GM18907 (cell line): ENCODE measurements around the gene LCLAT1.

ENCODE experiments used
- ATAC-seq: cut with Tn5 transposase; IDR thresholded peaks from one replicate; pipeline ENCODE4 v1.9.1; 2021; ENCODE audit warnings: mild to moderate bottlenecking, moderate library complexity; ENCODE audit not compliant: unreplicated experiment

LCLAT1 gene

GRCh38 chr2:30422444-30423040, 24.5 kb upstream of the LCLAT1 start:
- no peak for ATAC-seq

- no peak for ATAC-seq
These were observed 22.8 kb upstream of the LCLAT1 start for GRCh38 chr2:30424231-30424630.

- ATAC-seq, result no peak
These were observed 21.7 kb upstream of the LCLAT1 start for GRCh38 chr2:30425326-30425725.

DNA sequence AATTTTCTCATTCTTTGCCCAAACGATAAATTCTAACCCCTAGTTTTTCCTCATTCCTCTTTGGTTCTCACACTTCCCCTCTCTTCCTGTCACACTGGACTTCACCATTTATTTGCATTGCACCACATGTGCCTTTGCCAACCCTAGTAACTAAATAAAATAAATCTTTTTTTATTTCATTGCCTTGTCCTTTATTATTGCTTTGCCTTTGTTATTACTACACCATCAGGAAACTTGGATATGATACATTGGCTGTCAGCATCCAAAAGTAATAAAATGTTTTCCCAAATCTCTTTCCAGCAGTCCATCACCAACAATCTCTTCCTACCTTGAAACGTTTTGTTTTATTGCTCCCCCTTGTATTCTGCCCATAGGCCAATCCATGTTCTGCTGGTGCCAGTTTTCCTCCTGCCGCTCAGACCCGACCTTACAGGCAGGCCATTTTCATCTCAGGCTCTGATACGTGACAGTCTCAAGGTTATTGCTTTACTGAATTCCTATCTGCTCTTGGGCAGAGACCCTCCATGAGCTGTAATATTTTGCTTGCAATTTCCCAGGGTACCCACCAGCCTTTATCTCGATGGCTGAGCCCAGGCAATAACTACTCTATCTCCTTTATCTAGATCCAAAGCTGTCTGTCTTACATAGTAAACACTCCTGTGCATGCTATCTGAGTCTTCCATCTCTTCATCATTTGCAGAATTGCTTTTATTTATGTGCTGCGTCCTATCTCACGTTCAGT, 19.3 kb upstream of the LCLAT1 start:
- ATAC-seq, result no peak

GRCh38 chr2:30428348-30428662, 18.7 kb upstream of the LCLAT1 start:
- no peak for ATAC-seq

GRCh38 chr2:30428827-30429461, 18.1 kb upstream of the LCLAT1 start:
- ATAC-seq, result no peak

- no peak for ATAC-seq
These were observed 13.3 kb upstream of the LCLAT1 start for GRCh38 chr2:30433541-30434299.

GRCh38 chr2:30434708-30435107, 12.3 kb upstream of the LCLAT1 start:
- ATAC-seq, result no peak

GRCh38 chr2:30436859-30437435, 10.1 kb upstream of the LCLAT1 start:
- ATAC-seq, result no peak

DNA sequence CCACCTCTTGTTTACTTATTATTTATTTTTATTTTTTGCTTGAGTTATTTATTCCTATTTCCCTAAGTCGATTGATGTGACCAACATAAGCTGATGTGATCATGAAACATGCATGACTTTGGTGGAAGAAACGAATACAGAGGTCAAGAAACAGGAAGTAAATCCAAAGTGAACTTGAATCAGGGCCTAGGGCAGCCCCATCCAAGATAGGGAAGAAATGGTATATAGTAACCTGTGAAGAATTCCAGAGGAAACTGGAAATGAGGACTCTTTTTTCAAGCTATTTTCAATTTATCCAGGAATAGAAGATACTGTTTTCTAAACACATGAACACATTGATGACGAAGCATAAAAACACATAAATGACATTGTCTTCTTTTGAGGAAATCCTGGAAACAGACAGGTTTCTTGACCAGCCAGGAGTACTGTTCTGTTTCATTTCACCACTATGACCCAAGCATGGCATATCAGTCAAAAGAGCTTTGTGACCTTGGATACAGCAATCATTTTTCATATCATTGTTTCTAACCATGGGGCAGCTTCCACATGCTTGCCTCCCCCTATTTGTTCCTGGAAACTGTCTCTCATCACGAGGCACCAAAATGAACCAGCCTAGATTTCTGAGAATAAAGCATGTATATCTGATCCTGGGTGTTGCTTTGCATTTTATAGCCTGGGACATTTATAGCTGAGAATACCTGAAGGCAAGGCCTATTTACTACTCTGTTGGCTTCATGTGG, 9.1 kb upstream of the LCLAT1 start:
- no peak for ATAC-seq

GRCh38 chr2:30439296-30439695, 7.8 kb upstream of the LCLAT1 start:
- no peak for ATAC-seq

DNA sequence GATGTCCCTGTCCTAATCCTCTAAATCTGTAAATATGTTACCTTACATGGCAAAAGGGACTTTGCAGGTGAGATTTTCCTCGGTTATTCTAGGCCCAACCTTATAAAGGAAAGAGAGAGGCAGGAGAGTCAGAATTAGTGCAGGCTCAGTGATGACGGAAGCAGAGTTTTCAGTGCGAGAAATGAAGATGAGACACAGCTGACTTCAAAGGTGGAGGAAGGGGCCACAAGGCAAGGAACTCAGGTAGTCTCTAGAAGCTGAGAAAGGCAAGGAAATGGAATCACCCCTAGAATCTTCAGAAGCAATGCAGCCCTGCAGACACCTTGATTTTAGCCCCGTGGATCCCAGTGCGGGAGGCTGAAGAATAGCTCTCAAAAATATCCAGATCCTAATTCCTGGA, 7.2 kb upstream of the LCLAT1 start:
- no peak for ATAC-seq

DNA sequence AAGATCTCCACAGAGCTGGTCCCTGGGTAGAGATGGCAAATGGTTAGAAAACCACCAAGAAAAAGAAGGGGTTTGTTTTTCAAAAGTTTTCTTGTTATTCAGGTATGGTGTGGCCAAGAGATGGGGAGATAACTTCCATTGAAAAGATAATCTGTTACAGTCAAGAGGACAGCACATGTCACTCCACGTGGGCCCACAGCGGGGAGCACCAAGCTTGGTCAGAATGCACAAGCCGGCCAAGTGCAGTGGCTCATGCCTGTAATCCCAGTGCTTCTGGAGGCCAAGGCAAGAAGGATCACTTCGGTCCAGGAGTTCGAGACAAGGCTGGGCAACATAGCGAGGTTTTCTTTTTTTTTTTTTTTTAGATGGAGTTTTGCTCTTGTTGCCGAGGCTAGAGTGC, 6.0 kb upstream of the LCLAT1 start:
- no peak for ATAC-seq

DNA sequence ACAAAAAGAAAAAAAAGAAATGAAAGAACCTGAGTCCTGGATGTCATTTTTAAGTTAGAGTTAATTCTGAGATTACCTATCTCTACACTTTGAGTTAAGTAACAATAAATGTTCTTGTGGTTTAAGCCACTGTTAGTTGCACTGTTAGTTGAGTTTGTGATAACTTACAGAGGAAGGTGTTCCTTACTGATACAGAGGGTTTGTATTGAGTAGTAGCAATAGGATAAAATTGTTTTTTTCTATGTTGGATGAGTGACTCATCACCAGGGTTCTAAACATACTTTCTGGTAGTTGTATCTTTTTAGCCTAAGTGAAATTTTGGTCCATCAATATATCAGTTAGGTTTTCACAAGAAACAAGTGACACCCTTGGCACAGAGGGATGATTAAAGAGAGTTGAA, 4.0 kb upstream of the LCLAT1 start:
- ATAC-seq, result no peak

- no peak for ATAC-seq
These were observed 2.8 kb upstream of the LCLAT1 start for GRCh38 chr2:30444273-30444672.

DNA sequence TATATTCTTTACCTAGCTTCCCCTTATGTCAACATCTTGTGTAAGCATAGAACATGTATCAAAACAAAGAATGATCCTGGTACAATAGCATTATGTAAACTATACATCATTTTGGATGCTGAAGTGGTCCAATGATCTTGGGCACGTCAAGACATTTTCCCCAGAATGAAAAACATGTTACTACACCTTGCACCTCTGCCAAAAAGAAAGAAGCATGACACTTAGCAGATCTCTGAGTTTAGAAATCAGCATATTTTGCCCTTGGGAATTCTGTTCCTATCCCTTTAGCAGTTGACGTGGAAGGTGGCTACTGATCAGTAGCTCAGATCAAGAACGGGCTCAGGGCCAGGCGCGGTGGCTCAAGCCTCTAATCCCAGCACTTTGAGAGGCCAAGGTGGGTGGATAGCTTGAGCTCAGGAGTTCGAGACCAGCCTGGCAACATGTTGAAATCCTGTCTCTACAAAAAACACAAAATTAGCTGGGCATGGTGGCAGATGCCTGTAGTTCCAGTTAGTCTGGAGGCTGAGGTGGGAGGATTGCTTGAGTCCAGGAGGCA, 1.7 kb upstream of the LCLAT1 start:
- ATAC-seq, result no peak

DNA sequence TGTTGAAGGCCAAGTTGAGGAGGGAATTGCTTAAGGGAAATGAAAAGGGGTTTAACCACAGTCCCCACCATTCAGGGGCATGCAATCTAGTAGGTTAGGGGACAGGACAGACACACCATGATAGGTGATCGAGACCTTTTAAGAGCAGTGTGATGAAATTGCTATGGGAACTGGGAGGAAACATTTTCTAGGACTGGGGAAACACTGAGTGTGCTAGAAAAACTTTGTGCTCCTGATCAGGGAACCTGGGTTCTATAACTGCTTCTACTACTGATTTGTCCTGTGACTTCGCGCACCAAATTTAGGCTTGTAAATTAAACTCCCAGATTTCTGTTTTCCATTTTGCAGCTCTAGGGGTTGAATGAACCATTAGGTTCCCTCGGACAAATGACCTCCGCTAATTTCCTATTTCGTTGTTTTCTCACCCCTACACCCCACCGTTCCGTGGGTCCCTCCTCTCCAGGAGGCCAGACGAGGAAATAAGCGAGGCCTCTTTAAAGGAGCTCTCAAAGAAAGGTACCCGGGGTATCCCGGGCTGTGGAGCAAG, 371 bp upstream of the LCLAT1 start:
- ATAC-seq, result peak; percentile 14

GRCh38 chr2:30448308-30448707, 1.3 kb downstream of the LCLAT1 start:
- no peak for ATAC-seq

DNA sequence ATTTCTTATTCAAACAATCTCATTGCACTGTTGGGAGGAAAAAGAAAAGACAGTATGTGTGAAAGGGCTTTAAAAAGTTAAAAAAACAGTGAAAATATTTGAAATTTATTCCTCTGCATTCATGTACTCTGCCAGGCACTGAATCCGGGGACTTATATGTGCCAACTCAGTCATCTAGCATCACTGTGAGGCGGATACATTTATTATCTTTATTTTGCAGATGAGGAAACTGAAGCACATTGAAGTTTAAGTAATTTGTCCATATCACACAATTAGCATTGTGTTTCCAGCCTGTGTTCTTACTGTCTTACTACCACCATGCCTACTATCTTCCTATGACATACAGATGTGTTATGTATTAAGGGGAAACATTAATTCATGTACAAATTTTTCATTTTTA, 1.8 kb downstream of the LCLAT1 start:
- no peak for ATAC-seq

DNA sequence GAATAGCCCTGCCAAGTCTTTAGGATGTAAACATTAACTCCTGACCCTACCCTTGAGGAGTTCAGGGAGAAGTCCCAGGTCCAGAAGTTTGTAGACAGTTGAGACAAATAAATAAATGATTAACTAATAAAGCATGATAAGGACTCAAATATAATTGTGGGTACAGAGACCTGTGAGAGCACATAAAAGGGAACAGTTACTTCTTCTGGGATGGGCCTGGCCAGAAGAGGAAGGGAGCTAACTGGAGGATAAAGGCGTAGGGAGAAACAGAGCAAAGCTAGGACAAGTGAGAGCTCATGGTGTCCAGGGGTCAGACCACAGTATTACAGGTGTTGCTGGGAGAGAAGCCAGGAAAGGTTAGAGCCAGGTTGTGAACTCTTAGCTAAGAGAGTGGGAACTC, 3.0 kb downstream of the LCLAT1 start:
- no peak for ATAC-seq
